Measurements from ENCODE around the gene DDX17. TPM values are rescaled to one million over a fixed set of nuclear protein-coding genes. Genes with fewer than 3 reads are reported as not detected.
A peak's percentile ranks its signal among the peaks of the same experiment; 100 is the strongest.

Gene DDX17
- total RNA-seq (2021) = 529 and 538 TPM in 2 replicates
- long read RNA-seq, full-length matches to known transcripts = 49 of 411 reads
- long read RNA-seq, partial matches to known transcripts = 193 of 411 reads
- long read RNA-seq, other reads (novel, unspliced or antisense) = 169 of 411 reads

- no peak for TF ChIP-seq CTCF (conservative IDR thresholded peaks at IDR 0.05)
- H2BK20ac ChIP-seq (ENCODE audit: low read depth, low read length, poor library complexity, severe bottlenecking) = no peak within 1 kb of the TSS
- H3K4me1 Mint-ChIP-seq = peaks cover 29 to 40% of the 10 kb centered on the region in 2 experiments
Observed at GRCh38 chr22:38506118-38506962, at the start of gene DDX17. Gene DDX17 (minus strand): TSS chr22:38506311.

More at GRCh38 chr22:38506118-38506962, at the start of gene DDX17:
- Histone ChIP-seq H4K91ac (ENCODE audit: insufficient read length, low read depth, low read length) (peak within 1 kb of the TSS; percentile 97), H2BK15ac (ENCODE audit: low read depth, low read length) (no peak within 1 kb of the TSS; the same call in 1 of the 2 replicates), H3K56ac (ENCODE audit: insufficient read length, low read depth, low read length) (peak within 1 kb of the TSS; percentile 95), H3K4ac (ENCODE audit: low read depth, low read length) (peak within 1 kb of the TSS; percentile 94), H2AK5ac (ENCODE audit: insufficient read length, low read length) (peak within 1 kb of the TSS; percentile 77), H3K9me3 (ENCODE audit: control insufficient read depth, low read depth, low read length) (no peaks in the 10 kb centered on the region), H3K79me2 (ENCODE audit: insufficient read depth, low read length) (peaks cover 35% of the 10 kb centered on the region; the same call in 1 of the 2 replicates), H2BK120ac (ENCODE audit: low read depth, low read length, poor library complexity, severe bottlenecking) (peak within 1 kb of the TSS; percentile 98), H4K8ac (replicated peaks; ENCODE audit: insufficient read length, low read depth, low read length) (no peak within 1 kb of the TSS), H3T11ph (ENCODE audit: low read length) (peak within 1 kb of the TSS; percentile 99), H3K4me1 (ENCODE audit: insufficient read depth, low read length) (no peaks in the 10 kb centered on the region; the same call in 1 of the 2 replicates), H3K27ac (ENCODE audit: insufficient read length, low read depth, low read length) (peak within 1 kb of the TSS; percentile 98), H3K9ac (ENCODE audit: extremely low read depth, insufficient read length, low read length) (peak within 1 kb of the TSS; percentile 99), H4K5ac (ENCODE audit: insufficient read length, low read depth, low read length) (peak within 1 kb of the TSS; percentile 99), H2BK12ac (ENCODE audit: insufficient read length, low read depth, low read length) (peak within 1 kb of the TSS; percentile 98), H4K20me1 (ENCODE audit: control insufficient read depth, insufficient read depth, insufficient read length) (no peaks in the 10 kb centered on the region), H3K27me3 (ENCODE audit: insufficient read depth, low read length) (no peaks in the 10 kb centered on the region), H3K14ac (ENCODE audit: insufficient read depth, low read length) (peak within 1 kb of the TSS; percentile 100), H3K23me2 (ENCODE audit: insufficient read length, low read depth, low read length, poor library complexity, severe bottlenecking) (peaks cover 7% of the 10 kb centered on the region), H2AFZ (ENCODE audit: low read length) (no peak within 1 kb of the TSS), H3K23ac (ENCODE audit: insufficient read length, low read depth, low read length) (peak within 1 kb of the TSS; percentile 93), H3K79me1 (ENCODE audit: insufficient read depth, low read depth, low read length, poor library complexity, severe bottlenecking) (no peaks in the 10 kb centered on the region), H3K18ac (ENCODE audit: insufficient read length, low read depth, low read length) (peak within 1 kb of the TSS; percentile 100), H2BK5ac (ENCODE audit: insufficient read length, low read length) (peak within 1 kb of the TSS; percentile 90), H3K4me2 (ENCODE audit: insufficient read depth, insufficient read length, low read length) (peak within 1 kb of the TSS; percentile 92)
- peak within 1 kb of the TSS; percentile 97 to 98 for H3K4me3 Mint-ChIP-seq
- peaks cover 29 to 43% (median 41%) of the 10 kb centered on the region in 3 experiments for H3K36me3 Mint-ChIP-seq (ENCODE audit: insufficient read depth in 1 of 3, low read depth in 3 of 3)
- WGBS (ENCODE audit: extremely low coverage, insufficient read length, low lambda C conversion rate) = no CpG with 5 or more reads among the region's 83 CpGs
- H3K9me3 Mint-ChIP-seq = peaks cover 0 to 8% of the 10 kb centered on the region in 2 experiments; a peak in 3 of 5 replicates
- peak within 1 kb of the TSS; percentile 100 for H3K27ac Mint-ChIP-seq
- no peaks in the 10 kb centered on the region; the same call in 1 of the 2 replicates for H3K27me3 Mint-ChIP-seq (ENCODE audit: low read depth)
- peak; percentile 94 for DNase-seq
